Right kidney (tissue), 1 donor: ENCODE measurements around the gene EVC2.
"Not testable (repeated sequence)": the region's sequence is repeated elsewhere in the genome, so short reads cannot be mapped to it uniquely, and the experiment has no call there.

ENCODE experiments used
- DNase-seq: peaks from one replicate; pipeline ENCODE4 v3.0.0-alpha.2; 2016

Gene EVC2

GRCh38 chr4:5746829-5747737 lies 38.7 kb upstream of the EVC2 start:
- DNase-seq, result no peak

GRCh38 chr4:5746250-5746649 lies 37.9 kb upstream of the EVC2 start:
- DNase-seq, result no peak

- no peak for DNase-seq
Measured at GRCh38 chr4:5742968-5743367, 34.6 kb upstream of the EVC2 start.

GRCh38 chr4:5742388-5742787 lies 34.0 kb upstream of the EVC2 start:
- DNase-seq, result no peak

- DNase-seq, result no peak
Measured at GRCh38 chr4:5738061-5738460, 29.7 kb upstream of the EVC2 start.

GRCh38 chr4:5735463-5735862 lies 27.1 kb upstream of the EVC2 start:
- no peak for DNase-seq

- DNase-seq, result no peak
Measured at GRCh38 chr4:5734853-5735252, 26.5 kb upstream of the EVC2 start.

GRCh38 chr4:5732158-5732557 lies 23.8 kb upstream of the EVC2 start:
- no peak for DNase-seq

GRCh38 chr4:5730993-5731990 lies 22.9 kb upstream of the EVC2 start:
- DNase-seq, result no peak

- DNase-seq, result no peak
Measured at GRCh38 chr4:5730436-5730835, 22.1 kb upstream of the EVC2 start.

GRCh38 chr4:5728412-5728811 lies 20.1 kb upstream of the EVC2 start:
- not testable (repeated sequence) for DNase-seq

GRCh38 chr4:5724377-5724776 lies 16.0 kb upstream of the EVC2 start:
- no peak for DNase-seq

GRCh38 chr4:5722328-5722727 lies 14.0 kb upstream of the EVC2 start:
- no peak for DNase-seq

GRCh38 chr4:5721923-5722322 lies 13.6 kb upstream of the EVC2 start:
- DNase-seq, result no peak

- no peak for DNase-seq
Measured at GRCh38 chr4:5720980-5721379, 12.6 kb upstream of the EVC2 start.

- DNase-seq, result no peak
Measured at GRCh38 chr4:5720157-5720850, 11.9 kb upstream of the EVC2 start.

- DNase-seq, result no peak
Measured at GRCh38 chr4:5719350-5720055, 11.1 kb upstream of the EVC2 start.

GRCh38 chr4:5718411-5718810 lies 10.1 kb upstream of the EVC2 start:
- DNase-seq, result no peak

- DNase-seq, result no peak
Measured at GRCh38 chr4:5717449-5718158, 9.2 kb upstream of the EVC2 start.

- no peak for DNase-seq
Measured at GRCh38 chr4:5716391-5716790, 8.0 kb upstream of the EVC2 start.

- no peak for DNase-seq
Measured at GRCh38 chr4:5715357-5715756, 7.0 kb upstream of the EVC2 start.
